ENCODE results near the gene RPL38.

DNA sequence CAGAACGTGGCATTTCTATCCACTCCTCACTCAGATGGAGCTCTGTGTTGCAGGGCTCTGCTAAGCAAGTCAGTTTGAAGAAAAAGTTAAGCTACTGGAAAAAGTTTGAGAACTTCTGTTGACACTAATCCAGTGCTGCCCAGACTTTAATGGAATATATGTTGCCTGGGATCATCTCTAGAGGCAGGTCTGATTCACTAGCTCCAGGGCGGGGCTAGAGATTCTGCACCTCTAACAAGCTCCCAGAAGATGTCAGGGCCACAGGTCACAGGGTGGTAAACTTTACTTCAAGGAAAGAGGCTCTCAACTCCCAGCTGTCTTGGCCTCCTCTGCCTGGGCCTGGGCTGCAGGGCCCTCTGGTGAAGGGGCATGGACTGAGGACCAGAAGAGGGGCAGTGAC, 16.7 kb downstream of the RPL38 start:
- TF ChIP-seq EZH2 (IDR thresholded peaks at IDR 0.05; ENCODE audit: insufficient read depth, poor library complexity, severe bottlenecking) (no peak), EZH2phosphoT487 (IDR thresholded peaks at IDR 0.05; ENCODE audit: insufficient read depth, low read depth) (no peak)
